ENCODE results near the gene ZDHHC11.
"Not testable (repeated sequence)": the region's sequence is repeated elsewhere in the genome, so short reads cannot be mapped to it uniquely, and the experiment has no call there.

ZDHHC11 gene

GRCh38 chr5:798505-799138 is 52.2 kb downstream of the ZDHHC11 start:
- not testable (repeated sequence) for DNase-seq

- DNase-seq = not testable (repeated sequence)
Observed at GRCh38 chr5:797986-798385, 52.8 kb downstream of the ZDHHC11 start.

- not testable (repeated sequence) for DNase-seq
Observed at GRCh38 chr5:795873-796272, 54.9 kb downstream of the ZDHHC11 start.

GRCh38 chr5:794948-795347 is 55.8 kb downstream of the ZDHHC11 start:
- DNase-seq = not testable (repeated sequence)

GRCh38 chr5:788703-789102 is 62.1 kb downstream of the ZDHHC11 start:
- DNase-seq = not testable (repeated sequence)

GRCh38 chr5:787857-788233 is 62.9 kb downstream of the ZDHHC11 start:
- DNase-seq = not testable (repeated sequence)

- DNase-seq = not testable (repeated sequence)
Observed at GRCh38 chr5:787224-787856, 63.4 kb downstream of the ZDHHC11 start.

GRCh38 chr5:785181-785705 is 65.5 kb downstream of the ZDHHC11 start:
- DNase-seq = not testable (repeated sequence)

GRCh38 chr5:784428-785177 is 66.2 kb downstream of the ZDHHC11 start, which contains the start of gene ZDHHC11B:
Gene ZDHHC11B, minus strand, starts transcription at chr5:784729. Its CDS starts 17,810 bp downstream, at chr5:766919.
- DNase-seq = peak; percentile 31 to 44

GRCh38 chr5:783881-784427 is 66.8 kb downstream of the ZDHHC11 start:
- not testable (repeated sequence) for DNase-seq

- not testable (repeated sequence) for DNase-seq
Observed at GRCh38 chr5:783049-783802, 67.6 kb downstream of the ZDHHC11 start.

- not testable (repeated sequence) for DNase-seq
Observed at GRCh38 chr5:782356-782755, 68.4 kb downstream of the ZDHHC11 start.

GRCh38 chr5:780571-780970 is 70.2 kb downstream of the ZDHHC11 start:
- not testable (repeated sequence) for DNase-seq

- DNase-seq = not testable (repeated sequence)
Observed at GRCh38 chr5:778967-779366, 71.8 kb downstream of the ZDHHC11 start.

- DNase-seq = not testable (repeated sequence)
Observed at GRCh38 chr5:778421-778820, 72.4 kb downstream of the ZDHHC11 start.

- DNase-seq = no peak
Observed at GRCh38 chr5:777756-778161, 73.0 kb downstream of the ZDHHC11 start.

GRCh38 chr5:776862-777711 is 73.7 kb downstream of the ZDHHC11 start:
- no peak for DNase-seq

GRCh38 chr5:775961-776861 is 74.6 kb downstream of the ZDHHC11 start:
- DNase-seq = no peak

GRCh38 chr5:775595-775960 is 75.2 kb downstream of the ZDHHC11 start:
- DNase-seq = not testable (repeated sequence)

- not testable (repeated sequence) for DNase-seq
Observed at GRCh38 chr5:774854-775505, 75.8 kb downstream of the ZDHHC11 start.

Measured in inflammatory macrophage treated with lipopolysaccharide for 1 hour (primary cell).